Effector memory CD8-positive, alpha-beta T cell (primary cell): ENCODE results near the gene TP53TG5.

ENCODE experiments used
- ATAC-seq: fragments of 150-1000 bp; cut with Tn5 transposase; replicated peaks from 2 replicates; pipeline ENCODE4 v1.10.0; 2021; ENCODE audit warnings: mild to moderate bottlenecking, moderate library complexity
- DNase-seq, 3 experiments: peaks; one replicate each; pipeline ENCODE4 v3.0.0; 2021
- H3K27ac Mint-ChIP-seq, 2 donors: one replicate each; pipeline ENCODE4 v1.8.0; 2022; ENCODE audit warnings: mild to moderate bottlenecking in 2 of 2, mixed read lengths in 2 of 2, moderate library complexity in 2 of 2
- H3K27me3 Mint-ChIP-seq, 2 donors: one replicate each; pipeline ENCODE4 v1.8.0; 2022; ENCODE audit warnings: mixed read lengths in 2 of 2
- H3K36me3 Mint-ChIP-seq: one replicate; pipeline ENCODE4 v1.8.0; 2022; ENCODE audit warnings: mild to moderate bottlenecking, moderate library complexity, mixed read lengths; ENCODE audit not compliant: insufficient read depth
- H3K4me1 Mint-ChIP-seq, 2 donors: one replicate each; pipeline ENCODE4 v1.8.0; 2022; ENCODE audit warnings: low read depth in 2 of 2, mixed read lengths in 2 of 2
- H3K4me3 Mint-ChIP-seq, 2 donors: one replicate each; pipeline ENCODE4 v1.8.0; 2022; ENCODE audit warnings: mild to moderate bottlenecking in 2 of 2, mixed read lengths in 2 of 2, moderate library complexity in 2 of 2
- H3K9me3 Mint-ChIP-seq, 2 donors: one replicate each; pipeline ENCODE4 v1.8.0; 2022; ENCODE audit warnings: mixed read lengths in 2 of 2

TP53TG5 gene

DNA sequence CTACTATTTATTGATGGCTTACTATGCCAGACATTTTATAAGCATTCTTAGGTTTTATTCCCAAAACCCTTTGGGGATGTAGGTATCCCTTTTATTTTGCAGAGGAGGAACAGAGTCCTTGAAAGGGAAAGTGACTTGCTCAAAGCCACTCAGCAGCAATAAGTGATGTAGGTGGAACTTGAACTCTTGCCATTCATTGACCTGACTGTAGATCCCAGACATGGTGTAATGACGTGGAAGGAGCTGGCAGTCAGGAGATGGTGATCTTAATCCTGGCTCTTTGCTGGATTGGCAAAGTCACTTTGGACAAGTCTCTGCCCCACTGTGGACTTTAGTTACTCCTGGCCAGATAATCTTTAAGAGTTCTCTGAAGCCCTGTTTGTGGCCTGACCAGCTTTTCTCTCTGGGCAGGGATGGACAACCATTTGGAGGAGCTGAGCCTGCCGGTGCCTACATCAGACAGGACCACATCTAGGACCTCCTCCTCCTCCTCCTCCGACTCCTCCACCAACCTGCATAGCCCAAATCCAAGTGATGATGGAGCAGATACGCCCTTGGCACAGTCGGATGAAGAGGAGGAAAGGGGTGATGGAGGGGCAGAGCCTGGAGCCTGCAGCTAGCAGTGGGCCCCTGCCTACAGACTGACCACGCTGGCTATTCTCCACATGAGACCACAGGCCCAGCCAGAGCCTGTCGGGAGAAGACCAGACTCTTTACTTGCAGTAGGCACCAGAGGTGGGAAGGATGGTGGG, 31.6 kb upstream of the TP53TG5 start:
- DNase-seq, result no peak
- Mint-ChIP-seq H3K9me3 (no peaks in the 10 kb centered on the region), H3K4me3 (no peak overlapping the region), H3K4me1 (peaks cover 8 to 12% of the 10 kb centered on the region in 2 donors), H3K36me3 (peaks cover 7% of the 10 kb centered on the region), H3K27me3 (no peaks in the 10 kb centered on the region), H3K27ac (no peak overlapping the region)
- no peak for ATAC-seq

DNA sequence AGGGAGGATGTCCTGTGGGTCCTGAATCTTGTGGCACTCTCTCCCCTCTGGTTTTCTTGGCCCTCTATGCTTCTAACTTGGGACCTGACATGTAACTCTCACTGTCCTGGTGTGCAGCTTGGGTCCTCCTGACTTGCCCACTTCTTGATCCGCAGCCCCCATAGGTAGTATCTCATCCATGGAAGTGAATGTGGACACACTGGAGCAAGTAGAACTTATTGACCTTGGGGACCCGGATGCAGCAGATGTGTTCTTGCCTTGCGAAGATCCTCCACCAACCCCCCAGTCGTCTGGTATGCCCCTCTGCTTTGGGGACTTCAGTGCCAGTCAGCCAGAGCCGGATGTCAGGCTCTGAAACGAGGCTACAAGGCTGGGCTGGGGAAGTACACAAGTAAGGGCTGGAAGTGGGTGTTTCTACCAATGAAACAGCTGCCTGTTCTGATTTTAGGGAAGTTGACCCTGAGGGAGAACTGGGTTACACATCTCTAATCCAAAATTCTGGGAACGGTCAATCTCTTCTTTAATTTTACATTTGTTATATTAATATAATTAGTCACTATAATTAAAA, 30.6 kb upstream of the TP53TG5 start:
- H3K36me3 Mint-ChIP-seq, result peaks cover 7% of the 10 kb centered on the region
- H3K9me3 Mint-ChIP-seq, result no peaks in the 10 kb centered on the region
- DNase-seq, result no peak
- no peaks in the 10 kb centered on the region for H3K27me3 Mint-ChIP-seq
- peaks cover 9 to 11% of the 10 kb centered on the region in 2 donors for H3K4me1 Mint-ChIP-seq
- peak overlapping the region in 1 of 2 donors; percentile 31 for H3K27ac Mint-ChIP-seq
- H3K4me3 Mint-ChIP-seq, result no peak overlapping the region
- ATAC-seq, result no peak

DNA sequence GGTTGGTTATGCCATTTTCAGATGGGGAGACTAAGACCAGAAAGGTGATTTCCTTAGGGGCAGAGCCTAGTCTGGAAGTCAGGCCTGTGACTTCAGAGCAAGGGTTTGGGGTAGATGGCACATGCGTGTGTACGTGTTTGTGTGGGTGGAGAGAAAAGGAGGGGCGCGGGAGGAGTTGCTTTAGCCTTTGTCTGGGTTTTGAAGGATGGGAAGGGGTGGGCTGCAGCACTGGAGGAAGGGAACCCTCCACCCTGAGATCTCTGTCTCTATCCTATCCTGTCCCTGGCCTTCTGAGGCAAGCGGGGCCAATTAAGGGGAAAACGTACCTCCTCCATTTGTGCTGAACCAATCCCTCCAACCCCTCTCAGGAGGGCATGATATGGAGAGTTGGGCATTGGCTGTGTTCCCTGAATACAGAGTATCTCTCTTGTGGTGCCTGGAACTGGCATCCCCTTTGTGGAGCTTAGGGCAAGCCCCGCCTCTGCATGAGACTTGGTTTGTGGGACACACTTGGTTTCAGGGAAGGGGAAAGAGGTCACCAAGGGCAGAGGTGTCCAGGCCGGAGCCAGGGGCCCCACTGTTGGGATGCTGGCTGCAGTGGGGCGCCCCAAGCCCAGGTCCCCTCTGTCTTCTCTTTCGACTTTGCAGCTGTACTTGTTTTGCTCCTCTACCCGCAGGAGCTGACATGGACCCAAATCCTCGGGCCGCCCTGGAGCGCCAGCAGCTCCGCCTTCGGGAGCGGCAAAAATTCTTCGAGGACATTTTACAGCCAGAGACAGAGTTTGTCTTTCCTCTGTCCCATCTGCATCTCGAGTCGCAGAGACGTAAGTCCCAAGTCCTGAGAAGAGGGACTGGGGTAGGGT, 29.9 kb upstream of the TP53TG5 start, which contains the start of gene DBNDD2:
TSS of gene DBNDD2 (plus strand) at position 507 of the 863 bp plus-strand sequence. CDS start at position 686, 179 bp downstream.
- ATAC-seq, result no peak
- Mint-ChIP-seq H3K36me3 (peaks cover 10% of the 10 kb centered on the region), H3K4me1 (peaks cover 9 to 11% of the 10 kb centered on the region in 2 donors), H3K4me3 (peak within 1 kb of the TSS; percentile 78 to 80), H3K27me3 (no peaks in the 10 kb centered on the region), H3K9me3 (no peaks in the 10 kb centered on the region), H3K27ac (peak within 1 kb of the TSS in 1 of 2 donors; percentile 83)
- DNase-seq, result no peak

DNA sequence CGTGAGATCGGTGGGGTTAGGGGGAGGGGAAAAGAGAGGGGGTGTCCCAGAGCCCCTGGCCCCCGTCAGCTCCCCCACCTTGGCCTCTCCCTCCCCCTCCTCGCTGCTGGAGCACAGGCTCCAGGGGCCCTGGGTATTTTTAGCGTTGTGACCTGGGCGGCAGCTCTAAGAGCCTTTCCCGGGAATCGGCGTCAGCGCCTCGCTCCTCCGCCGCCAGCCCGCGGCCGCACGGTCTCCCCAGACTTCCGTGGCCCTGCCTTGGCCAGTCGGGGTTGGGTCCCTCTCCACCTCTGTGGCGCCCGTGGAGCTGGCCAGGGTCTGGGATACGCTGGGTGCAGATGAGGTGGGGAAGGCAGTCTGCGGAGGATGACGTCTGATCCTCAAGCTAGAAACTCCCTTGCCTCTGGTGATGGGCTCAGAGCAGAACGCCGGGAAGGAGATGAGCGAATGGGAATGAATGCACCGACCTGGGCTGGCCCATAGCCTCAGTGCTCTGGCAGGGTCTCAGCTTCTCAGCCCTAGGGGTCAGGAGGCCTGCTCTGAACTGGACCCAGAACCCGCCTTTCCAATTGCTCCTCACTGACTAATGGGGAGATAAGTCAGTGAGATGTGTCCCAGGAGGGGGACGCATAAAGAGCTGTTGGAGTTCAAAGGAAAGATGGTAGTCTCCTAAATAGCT, 29.1 kb upstream of the TP53TG5 start:
- peaks cover 10% of the 10 kb centered on the region for H3K36me3 Mint-ChIP-seq
- DNase-seq (no peak), ATAC-seq (no peak)
- peaks cover 9 to 11% of the 10 kb centered on the region in 2 donors for H3K4me1 Mint-ChIP-seq
- peak overlapping the region; percentile 78 to 80 for H3K4me3 Mint-ChIP-seq
- H3K27ac Mint-ChIP-seq, result peak overlapping the region in 1 of 2 donors; percentile 83
- H3K9me3 Mint-ChIP-seq, result no peaks in the 10 kb centered on the region
- no peaks in the 10 kb centered on the region for H3K27me3 Mint-ChIP-seq

DNA sequence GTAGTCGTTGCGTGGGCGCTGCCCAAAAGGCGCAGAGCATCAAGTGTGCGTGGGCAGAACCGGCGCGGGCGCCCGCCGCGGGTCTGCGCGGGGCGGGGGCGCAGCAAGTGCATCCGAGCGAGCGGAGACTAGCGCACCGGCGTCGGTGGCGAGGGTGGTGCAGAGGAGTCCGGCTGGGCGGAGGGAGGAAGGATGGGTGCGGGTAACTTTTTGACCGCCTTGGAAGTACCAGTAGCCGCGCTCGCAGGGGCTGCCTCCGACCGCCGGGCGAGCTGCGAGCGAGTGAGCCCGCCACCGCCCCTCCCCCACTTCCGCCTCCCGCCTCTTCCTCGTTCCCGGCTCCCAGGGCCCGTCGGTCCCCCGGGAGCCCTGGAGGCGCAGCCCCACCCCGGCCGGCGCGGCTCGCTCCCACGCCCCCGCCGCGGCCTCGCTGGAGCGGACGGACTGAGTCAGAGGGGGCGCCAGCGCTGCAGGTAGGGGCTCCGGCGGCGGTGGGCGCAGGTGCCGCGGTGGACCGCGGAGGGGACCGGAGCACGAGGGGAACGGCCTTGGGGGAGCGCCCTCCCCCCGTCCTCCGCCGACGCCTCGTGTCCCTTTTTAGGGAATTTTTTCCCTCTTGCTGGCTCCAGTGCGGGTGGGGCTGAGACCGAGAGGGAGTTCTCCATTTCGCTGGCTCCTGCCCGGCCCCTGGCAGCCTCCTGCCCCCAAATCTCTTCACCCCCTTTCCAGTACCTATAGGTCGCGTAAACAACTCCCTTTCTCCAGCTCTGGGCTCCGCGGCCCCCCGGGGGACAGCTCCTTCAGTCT, 28.3 kb upstream of the TP53TG5 start:
- Mint-ChIP-seq H3K36me3 (peaks cover 10% of the 10 kb centered on the region), H3K9me3 (no peaks in the 10 kb centered on the region), H3K4me3 (peak overlapping the region; percentile 78 to 80), H3K27ac (peak overlapping the region in 1 of 2 donors; percentile 83), H3K27me3 (no peaks in the 10 kb centered on the region), H3K4me1 (peaks cover 9 to 11% of the 10 kb centered on the region in 2 donors)
- peak; percentile 68 for ATAC-seq
- DNase-seq, result peak in 2 of 3 experiments; percentile 14 to 16

DNA sequence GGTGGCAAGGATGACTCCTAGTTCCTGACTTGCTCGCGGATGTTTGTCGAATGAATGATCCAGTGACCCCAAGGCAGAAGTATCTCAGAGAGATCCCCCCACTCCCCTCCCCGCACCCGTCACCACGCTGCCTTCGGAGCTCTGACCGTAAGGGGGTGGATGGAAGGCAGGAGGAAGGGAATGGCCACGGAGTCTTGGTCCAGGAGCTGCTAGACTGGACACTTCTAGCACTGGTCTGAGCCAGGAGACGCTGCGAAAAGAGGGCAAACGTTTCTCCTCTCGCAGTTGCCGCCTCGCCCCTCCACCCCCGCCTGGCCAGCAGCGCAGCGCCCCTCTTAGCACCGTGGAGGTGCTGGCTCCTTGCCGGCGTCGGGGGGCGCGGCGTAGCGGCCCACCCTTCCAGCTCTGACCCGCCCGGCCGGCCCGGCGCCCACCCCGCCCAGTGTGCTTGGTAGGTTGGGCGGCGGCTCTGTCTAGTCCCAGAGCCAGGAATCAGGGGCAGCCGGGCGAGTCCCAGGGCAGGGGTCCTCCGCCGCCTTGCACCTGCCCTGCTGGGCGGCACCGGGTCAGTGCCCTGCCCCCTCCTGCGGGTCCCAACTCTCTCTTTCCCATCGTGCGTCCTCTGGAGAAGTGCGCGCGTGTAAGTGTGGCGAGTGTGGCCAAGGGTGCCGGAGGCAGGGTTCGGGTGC, 27.6 kb upstream of the TP53TG5 start:
- DNase-seq, result no peak
- peaks cover 10% of the 10 kb centered on the region for H3K36me3 Mint-ChIP-seq
- H3K4me3 Mint-ChIP-seq, result peak overlapping the region; percentile 78 to 80
- peak overlapping the region; percentile 81 to 83 for H3K27ac Mint-ChIP-seq
- peak; percentile 54 for ATAC-seq
- no peaks in the 10 kb centered on the region for H3K9me3 Mint-ChIP-seq
- H3K27me3 Mint-ChIP-seq, result no peaks in the 10 kb centered on the region
- peaks cover 9 to 11% of the 10 kb centered on the region in 2 donors for H3K4me1 Mint-ChIP-seq

DNA sequence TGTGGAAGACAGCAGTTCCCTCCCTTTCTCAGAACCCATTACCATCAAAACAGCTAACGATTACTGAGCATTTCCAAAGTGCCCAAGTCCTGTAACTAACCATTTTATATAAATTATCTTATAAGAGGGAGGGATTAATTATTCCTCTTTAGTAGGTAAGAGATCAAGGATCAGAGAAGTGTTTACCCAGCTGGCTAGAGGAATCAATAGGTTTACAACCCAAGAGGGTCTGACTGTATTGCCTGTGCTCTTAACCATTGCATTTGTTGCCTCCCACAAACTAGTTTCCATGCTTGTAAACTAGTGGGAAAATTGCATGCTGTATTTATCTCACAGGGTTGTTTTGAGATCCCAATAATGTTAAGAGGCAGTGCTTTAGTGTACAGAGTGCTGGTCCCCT, 26.3 kb upstream of the TP53TG5 start:
- peaks cover 7% of the 10 kb centered on the region for H3K36me3 Mint-ChIP-seq
- peak overlapping the region in 1 of 2 donors; percentile 58 for H3K27ac Mint-ChIP-seq
- peak overlapping the region; percentile 78 to 80 for H3K4me3 Mint-ChIP-seq
- DNase-seq (no peak), ATAC-seq (no peak)
- peaks cover 9 to 11% of the 10 kb centered on the region in 2 donors for H3K4me1 Mint-ChIP-seq
- no peaks in the 10 kb centered on the region for H3K27me3 Mint-ChIP-seq
- no peaks in the 10 kb centered on the region for H3K9me3 Mint-ChIP-seq

DNA sequence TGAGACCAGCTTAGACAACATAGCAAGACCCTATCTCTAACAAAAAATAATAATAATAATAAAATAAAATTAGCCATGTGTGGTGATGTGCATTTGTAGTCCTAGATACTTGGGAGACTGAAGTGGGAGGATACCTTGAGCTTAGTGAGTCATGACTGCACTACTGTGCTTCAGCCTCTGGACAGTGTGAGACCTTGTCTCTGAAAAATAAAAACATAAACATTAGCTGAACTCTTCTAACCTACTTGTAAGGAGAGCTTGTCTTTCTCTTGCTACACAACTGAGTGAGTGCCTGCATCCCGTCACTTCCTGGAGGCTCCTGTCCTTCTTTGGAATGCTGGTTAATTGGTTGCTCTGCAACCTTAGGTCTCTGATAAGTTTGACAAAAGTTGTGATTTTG, 24.8 kb upstream of the TP53TG5 start:
- no peak for DNase-seq
- peaks cover 9 to 11% of the 10 kb centered on the region in 2 donors for H3K4me1 Mint-ChIP-seq
- peaks cover 7% of the 10 kb centered on the region for H3K36me3 Mint-ChIP-seq

DNA sequence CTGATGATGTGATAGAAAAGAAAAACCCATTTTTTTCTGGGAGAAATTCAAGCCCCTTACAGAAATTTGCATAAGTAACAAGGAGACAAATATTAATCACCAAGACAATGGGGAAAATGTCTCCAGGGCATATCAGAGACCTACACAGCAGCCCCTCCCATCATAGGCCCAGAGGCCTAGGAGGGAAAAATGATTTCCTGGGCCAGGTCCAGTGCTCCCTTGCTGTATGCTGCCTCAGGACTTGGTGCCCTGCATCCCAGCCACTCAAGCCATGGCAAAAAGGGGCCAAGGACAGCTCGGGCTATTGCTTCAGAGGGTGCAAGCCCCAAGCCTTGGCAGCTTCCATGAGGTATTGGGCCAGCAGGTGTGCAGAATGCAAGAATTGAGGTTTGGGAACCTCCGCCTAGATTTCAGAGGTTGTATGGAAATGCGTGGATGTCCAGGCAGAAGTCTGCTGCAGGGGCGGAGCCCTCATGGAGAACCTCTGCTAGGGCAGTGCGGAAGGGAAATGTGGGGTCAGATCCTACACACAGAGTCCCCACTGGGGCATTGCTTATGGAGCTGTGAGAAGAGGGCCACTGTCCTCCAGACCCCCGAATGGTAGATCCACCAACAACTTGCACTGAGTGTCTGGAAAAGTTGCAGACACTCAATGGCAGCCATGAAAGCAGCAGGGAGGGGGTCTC, 22.4 kb upstream of the TP53TG5 start:
- no peak for ATAC-seq
- Mint-ChIP-seq H3K9me3 (no peaks in the 10 kb centered on the region), H3K4me1 (peaks cover 6 to 9% of the 10 kb centered on the region in 2 donors), H3K36me3 (peaks cover 12% of the 10 kb centered on the region), H3K27me3 (no peaks in the 10 kb centered on the region), H3K4me3 (no peak overlapping the region), H3K27ac (no peak overlapping the region)
- DNase-seq, result no peak

More for the DNA sequence above, 24.8 kb upstream of the TP53TG5 start:
- no peaks in the 10 kb centered on the region for H3K9me3 Mint-ChIP-seq
- ATAC-seq, result no peak
- H3K27ac Mint-ChIP-seq, result no peak overlapping the region
- no peaks in the 10 kb centered on the region for H3K27me3 Mint-ChIP-seq
- no peak overlapping the region for H3K4me3 Mint-ChIP-seq

DNA sequence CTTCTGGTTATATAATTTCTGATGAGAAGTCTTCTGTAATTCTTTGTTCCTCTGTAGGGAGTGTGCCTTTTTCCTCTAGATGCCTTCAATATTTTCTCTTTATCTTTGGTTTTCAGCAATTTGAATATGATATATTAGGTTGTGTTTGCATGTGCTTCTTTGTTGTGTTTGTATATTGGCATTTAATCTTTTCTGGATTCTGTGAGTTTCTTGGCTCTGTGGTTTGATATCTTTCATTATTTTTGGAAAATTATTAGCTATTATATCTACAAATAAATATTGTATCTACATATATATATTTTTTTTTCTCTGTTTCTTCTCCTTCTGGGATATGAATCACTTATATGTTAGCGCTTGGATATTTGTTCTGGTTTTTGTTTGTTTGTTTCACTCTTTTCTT, 20.9 kb upstream of the TP53TG5 start:
- peaks cover 9% of the 10 kb centered on the region for H3K36me3 Mint-ChIP-seq
- no peak overlapping the region for H3K27ac Mint-ChIP-seq
- no peak overlapping the region for H3K4me3 Mint-ChIP-seq
- no peaks in the 10 kb centered on the region for H3K9me3 Mint-ChIP-seq
- ATAC-seq, result no peak
- no peaks in the 10 kb centered on the region for H3K27me3 Mint-ChIP-seq
- no peaks in the 10 kb centered on the region for H3K4me1 Mint-ChIP-seq
- DNase-seq, result no peak

DNA sequence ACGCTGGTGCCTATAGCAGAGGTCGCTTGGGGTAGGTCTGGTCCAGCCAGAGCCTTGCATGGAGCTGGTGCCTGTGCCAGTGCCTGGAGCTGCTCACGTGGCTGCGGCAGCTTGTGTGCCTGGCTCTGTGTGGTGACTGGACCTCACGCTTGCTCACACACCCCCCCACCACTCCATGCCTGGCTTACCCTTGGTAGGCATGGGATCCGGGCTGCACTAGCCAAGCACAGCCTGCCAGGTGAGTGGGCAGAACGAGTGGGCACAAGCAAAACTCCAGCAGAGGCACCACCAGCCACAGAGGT, 16.9 kb upstream of the TP53TG5 start:
- Mint-ChIP-seq H3K4me3 (no peak overlapping the region), H3K27ac (no peak overlapping the region), H3K9me3 (no peaks in the 10 kb centered on the region), H3K27me3 (no peaks in the 10 kb centered on the region), H3K4me1 (peaks cover 2 to 3% of the 10 kb centered on the region in 2 donors), H3K36me3 (peaks cover 6% of the 10 kb centered on the region)
- no peak for DNase-seq
- no peak for ATAC-seq
